Muscle layer of colon (tissue), 2 donors: ENCODE measurements around the gene DHRS9.
"Not testable (repeated sequence)": the region's sequence is repeated elsewhere in the genome, so short reads cannot be mapped to it uniquely, and the experiment has no call there.

Experiments
- H3K27ac ChIP-seq: one replicate; pipeline ENCODE4 v1.7.0; 2013; ENCODE audit warnings: low read depth, mild to moderate bottlenecking, low read length, moderate library complexity
- H3K27me3 ChIP-seq, 2 donors: one replicate each; pipeline ENCODE4 v1.7.0; 2013; ENCODE audit warnings: low read length in 2 of 2, mild to moderate bottlenecking in 2 of 2; ENCODE audit not compliant: insufficient read depth in 2 of 2, control insufficient read depth in 1 of 2
- H3K36me3 ChIP-seq: one replicate; pipeline ENCODE4 v1.7.0; 2013; ENCODE audit warnings: mild to moderate bottlenecking, low read length; ENCODE audit not compliant: insufficient read depth
- H3K4me1 ChIP-seq: one replicate; pipeline ENCODE4 v1.7.0; 2013; ENCODE audit warnings: mild to moderate bottlenecking, low read length; ENCODE audit not compliant: insufficient read depth
- H3K4me3 ChIP-seq, 2 donors: one replicate each; pipeline ENCODE4 v1.7.0; 2013; ENCODE audit warnings: low read length in 2 of 2, low read depth in 1 of 2, mild to moderate bottlenecking in 1 of 2, moderate library complexity in 1 of 2
- H3K9ac ChIP-seq: one replicate; pipeline ENCODE4 v1.7.0; 2013; ENCODE audit warnings: low read length
- H3K9me3 ChIP-seq: one replicate; pipeline ENCODE4 v1.7.0; 2013; ENCODE audit warnings: mild to moderate bottlenecking, low read length
- donor health status: abdominal sarcoma.
- donor health status: Adenocarcinoma of cecum.

DHRS9 gene

DNA sequence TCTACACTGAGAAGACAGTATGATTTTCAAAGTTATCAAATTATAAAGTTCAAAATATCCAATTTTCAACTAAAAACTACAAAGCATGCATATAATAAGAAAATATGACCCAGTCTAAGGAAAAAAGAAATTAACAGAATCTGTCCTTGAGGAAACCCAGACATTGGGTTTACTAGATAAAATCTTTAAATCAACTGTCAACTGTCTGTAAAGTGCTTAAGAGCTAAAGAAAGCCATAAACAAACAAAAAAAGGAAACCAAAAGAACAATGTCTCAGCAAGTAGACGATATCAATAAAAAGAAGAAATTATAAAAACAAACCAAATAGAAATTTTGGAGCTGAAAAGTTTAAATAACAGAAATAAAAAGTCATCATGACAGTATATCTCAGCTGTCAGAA, 27.8 kb upstream of the DHRS9 start:
- no peak overlapping the region for H3K27ac ChIP-seq
- no peak overlapping the region for H3K9ac ChIP-seq

GRCh38 chr2:169042856-169043255, 26.5 kb upstream of the DHRS9 start:
- no peaks in the 10 kb centered on the region for H3K36me3 ChIP-seq
- H3K27me3 ChIP-seq = no peaks in the 10 kb centered on the region
- no peak overlapping the region for H3K4me3 ChIP-seq
- no peak overlapping the region for H3K9ac ChIP-seq
- no peaks in the 10 kb centered on the region for H3K4me1 ChIP-seq
- H3K9me3 ChIP-seq = no peaks in the 10 kb centered on the region
- H3K27ac ChIP-seq = no peak overlapping the region

More for the DNA sequence above, 27.8 kb upstream of the DHRS9 start:
- no peak overlapping the region for H3K4me3 ChIP-seq
- no peaks in the 10 kb centered on the region for H3K36me3 ChIP-seq
- no peaks in the 10 kb centered on the region for H3K9me3 ChIP-seq
- H3K4me1 ChIP-seq = no peaks in the 10 kb centered on the region
- H3K27me3 ChIP-seq = no peaks in the 10 kb centered on the region

DNA sequence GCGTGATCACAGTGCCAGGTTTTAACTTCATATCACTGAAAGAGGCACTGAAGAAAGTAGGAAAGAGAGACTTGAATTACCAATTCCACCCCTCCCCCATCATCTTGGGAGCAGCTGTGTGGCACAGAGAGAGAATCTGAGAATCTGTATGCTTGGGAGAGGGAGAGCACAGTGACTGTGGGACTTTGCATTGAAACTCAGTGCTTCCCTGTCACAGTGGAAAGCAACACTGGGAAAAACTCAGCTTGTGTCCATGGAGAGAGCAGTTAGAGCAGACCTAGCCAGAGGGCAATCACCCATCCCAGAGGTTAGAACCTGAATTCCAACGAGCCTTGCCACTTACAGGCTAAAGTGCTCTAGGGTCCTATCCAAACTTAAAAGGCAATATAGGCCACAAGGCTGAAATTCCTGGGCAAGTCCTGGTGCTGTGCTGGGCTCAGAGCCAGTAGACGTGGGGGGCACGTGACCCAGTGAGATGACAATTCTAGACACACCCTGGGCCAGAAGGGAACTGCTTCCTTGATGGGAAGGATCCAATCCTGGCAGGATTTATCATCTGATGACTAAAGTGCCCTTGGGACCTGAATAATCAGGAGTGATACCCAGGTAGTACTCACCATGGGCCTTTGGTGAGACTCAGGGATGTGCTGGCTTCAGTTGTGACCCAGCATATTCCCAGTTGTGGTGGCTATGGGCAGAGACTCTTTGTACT, 22.8 kb upstream of the DHRS9 start:
- Histone ChIP-seq H3K9me3 (no peaks in the 10 kb centered on the region), H3K36me3 (no peaks in the 10 kb centered on the region), H3K27me3 (no peaks in the 10 kb centered on the region), H3K27ac (no peak overlapping the region), H3K4me1 (no peaks in the 10 kb centered on the region), H3K4me3 (no peak overlapping the region), H3K9ac (no peak overlapping the region)

GRCh38 chr2:169047256-169048250, 21.8 kb upstream of the DHRS9 start:
- no peak overlapping the region for H3K9ac ChIP-seq
- no peaks in the 10 kb centered on the region for H3K36me3 ChIP-seq
- H3K4me1 ChIP-seq = no peaks in the 10 kb centered on the region
- no peak overlapping the region for H3K27ac ChIP-seq
- no peaks in the 10 kb centered on the region for H3K9me3 ChIP-seq
- H3K4me3 ChIP-seq = no peak overlapping the region
- no peaks in the 10 kb centered on the region for H3K27me3 ChIP-seq

DNA sequence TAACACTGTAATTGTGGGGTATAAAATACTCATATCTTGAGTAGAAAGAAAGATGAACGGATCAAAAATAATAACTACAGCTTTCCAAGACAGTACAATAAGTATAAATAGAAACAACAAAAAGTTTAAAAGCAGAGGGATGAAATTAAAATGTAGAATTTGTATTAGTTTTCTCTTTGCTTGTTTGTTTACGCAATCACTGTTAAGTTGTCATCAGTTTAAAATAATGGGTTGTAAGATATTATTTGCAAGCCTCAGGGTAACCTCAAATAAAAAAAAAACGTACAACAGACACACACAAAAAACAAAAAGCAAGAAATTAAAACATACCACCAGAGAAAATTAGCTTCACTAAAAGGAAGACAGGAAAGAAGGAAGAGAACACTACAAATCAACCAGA, 20.2 kb upstream of the DHRS9 start:
- no peaks in the 10 kb centered on the region for H3K27me3 ChIP-seq
- no peak overlapping the region for H3K27ac ChIP-seq
- no peaks in the 10 kb centered on the region for H3K36me3 ChIP-seq
- no peaks in the 10 kb centered on the region for H3K4me1 ChIP-seq
- H3K9ac ChIP-seq = no peak overlapping the region
- H3K9me3 ChIP-seq = no peaks in the 10 kb centered on the region
- no peak overlapping the region for H3K4me3 ChIP-seq

GRCh38 chr2:169050476-169051240, 18.7 kb upstream of the DHRS9 start:
- Histone ChIP-seq H3K4me1 (no peaks in the 10 kb centered on the region), H3K9me3 (no peaks in the 10 kb centered on the region), H3K9ac (no peak overlapping the region), H3K36me3 (no peaks in the 10 kb centered on the region), H3K4me3 (no peak overlapping the region), H3K27me3 (no peaks in the 10 kb centered on the region), H3K27ac (no peak overlapping the region)

DNA sequence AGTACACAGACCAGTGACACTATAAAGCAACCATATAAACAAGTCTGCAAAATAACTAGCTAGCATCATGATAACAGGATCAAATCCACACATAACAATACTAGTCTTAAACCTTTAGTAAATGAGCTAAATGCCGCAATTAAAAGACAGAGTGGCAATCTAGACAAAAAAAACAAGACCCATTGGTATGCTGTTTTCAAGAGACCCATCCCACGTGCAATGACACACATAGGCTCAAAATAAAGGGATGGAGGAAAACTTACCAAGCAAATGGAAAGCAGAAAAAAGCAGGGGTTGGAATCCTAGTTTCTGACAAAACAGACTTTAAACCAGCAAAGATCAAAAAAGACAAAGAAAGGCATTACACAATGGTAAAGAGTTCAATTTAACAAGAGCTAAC, 14.8 kb upstream of the DHRS9 start:
- H3K36me3 ChIP-seq, H3K27me3 ChIP-seq, H3K4me3 ChIP-seq, H3K4me1 ChIP-seq, H3K9ac ChIP-seq, H3K9me3 ChIP-seq, H3K27ac ChIP-seq: not testable (repeated sequence)

GRCh38 chr2:169064199-169064598, 5.2 kb upstream of the DHRS9 start:
- H3K27ac ChIP-seq, H3K9me3 ChIP-seq, H3K4me1 ChIP-seq, H3K27me3 ChIP-seq, H3K36me3 ChIP-seq, H3K4me3 ChIP-seq, H3K9ac ChIP-seq: not testable (repeated sequence)

DNA sequence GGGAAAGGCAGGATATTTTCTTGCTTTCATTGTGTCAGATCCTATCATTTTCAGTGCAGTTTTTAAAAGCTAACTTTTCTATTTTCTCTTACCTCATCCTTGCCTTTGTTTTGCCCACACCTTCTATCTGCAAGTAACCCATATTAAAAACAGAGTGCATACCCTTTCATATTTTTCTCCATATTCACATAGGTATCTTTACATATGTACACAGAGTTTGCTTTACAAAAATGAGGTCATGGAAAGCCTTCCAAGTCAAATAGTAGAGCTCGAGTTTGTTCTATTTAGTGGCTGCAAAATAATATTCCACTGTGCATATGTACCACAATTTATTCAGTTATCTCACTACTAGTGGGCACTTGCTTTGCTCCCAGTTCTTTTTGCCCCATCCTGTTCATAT, 3.9 kb upstream of the DHRS9 start:
- no peak overlapping the region for H3K27ac ChIP-seq
- H3K4me3 ChIP-seq = no peak overlapping the region
- no peaks in the 10 kb centered on the region for H3K4me1 ChIP-seq
- H3K27me3 ChIP-seq = no peaks in the 10 kb centered on the region
- H3K36me3 ChIP-seq = no peaks in the 10 kb centered on the region
- no peak overlapping the region for H3K9ac ChIP-seq
- H3K9me3 ChIP-seq = no peaks in the 10 kb centered on the region

- H3K9me3 ChIP-seq = no peaks in the 10 kb centered on the region
- H3K27ac ChIP-seq = no peak overlapping the region
- no peaks in the 10 kb centered on the region for H3K4me1 ChIP-seq
- H3K4me3 ChIP-seq = no peak overlapping the region
- H3K9ac ChIP-seq = no peak overlapping the region
- H3K36me3 ChIP-seq = no peaks in the 10 kb centered on the region
- no peaks in the 10 kb centered on the region for H3K27me3 ChIP-seq
Measured at GRCh38 chr2:169065864-169066517, 3.4 kb upstream of the DHRS9 start.

GRCh38 chr2:169066897-169067296, 2.5 kb upstream of the DHRS9 start:
- H3K36me3 ChIP-seq = no peaks in the 10 kb centered on the region
- H3K4me1 ChIP-seq = no peaks in the 10 kb centered on the region
- no peaks in the 10 kb centered on the region for H3K9me3 ChIP-seq
- H3K4me3 ChIP-seq = no peak overlapping the region
- H3K27ac ChIP-seq = no peak overlapping the region
- no peaks in the 10 kb centered on the region for H3K27me3 ChIP-seq
- no peak overlapping the region for H3K9ac ChIP-seq
